ENCODE measurements around the gene SERPINA4. TPM values are rescaled to one million over a fixed set of nuclear protein-coding genes. Genes with fewer than 3 reads are reported as not detected.

Gene SERPINA4
- total RNA-seq, 1 experiment from 2014 or later = not detected

GRCh38 chr14:94515856-94516255 is 45.4 kb upstream of the SERPINA4 start:
- Histone ChIP-seq H4K91ac (ENCODE audit: insufficient read length, low read depth, low read length) (no peak overlapping the region), H3K27me3 (ENCODE audit: insufficient read depth, low read length) (no peaks in the 10 kb centered on the region), H3K27ac (ENCODE audit: insufficient read length, low read depth, low read length) (no peak overlapping the region), H4K8ac (replicated peaks; ENCODE audit: insufficient read length, low read depth, low read length) (no peak overlapping the region), H3K4me2 (ENCODE audit: insufficient read depth, insufficient read length, low read length) (no peak overlapping the region), H3K23ac (ENCODE audit: insufficient read length, low read depth, low read length) (no peak overlapping the region), H2BK120ac (ENCODE audit: low read depth, low read length, poor library complexity, severe bottlenecking) (no peak overlapping the region), H4K20me1 (ENCODE audit: control insufficient read depth, insufficient read depth, insufficient read length) (no peaks in the 10 kb centered on the region), H3K9me3 (ENCODE audit: control insufficient read depth, low read depth, low read length) (no peaks in the 10 kb centered on the region), H3K56ac (ENCODE audit: insufficient read length, low read depth, low read length) (no peak overlapping the region), H3K23me2 (ENCODE audit: insufficient read length, low read depth, low read length, poor library complexity, severe bottlenecking) (no peaks in the 10 kb centered on the region), H3K4ac (ENCODE audit: low read depth, low read length) (no peak overlapping the region), H2BK12ac (ENCODE audit: insufficient read length, low read depth, low read length) (no peak overlapping the region), H2AFZ (ENCODE audit: low read length) (no peak overlapping the region), H2AK5ac (ENCODE audit: insufficient read length, low read length) (no peak overlapping the region), H3K9ac (ENCODE audit: extremely low read depth, insufficient read length, low read length) (no peak overlapping the region), H3K79me1 (ENCODE audit: insufficient read depth, low read depth, low read length, poor library complexity, severe bottlenecking) (no peaks in the 10 kb centered on the region), H2BK5ac (ENCODE audit: insufficient read length, low read length) (no peak overlapping the region), H4K5ac (ENCODE audit: insufficient read length, low read depth, low read length) (no peak overlapping the region), H3T11ph (ENCODE audit: low read length) (no peak overlapping the region), H2BK20ac (ENCODE audit: low read depth, low read length, poor library complexity, severe bottlenecking) (no peak overlapping the region), H3K4me1 (ENCODE audit: insufficient read depth, low read length) (peaks cover 8% of the 10 kb centered on the region; the same call in 1 of the 2 replicates), H3K14ac (ENCODE audit: insufficient read depth, low read length) (no peak overlapping the region; the same call in 1 of the 2 replicates), H3K18ac (ENCODE audit: insufficient read length, low read depth, low read length) (no peak overlapping the region), H3K79me2 (ENCODE audit: insufficient read depth, low read length) (no peaks in the 10 kb centered on the region), H2BK15ac (ENCODE audit: low read depth, low read length) (no peak overlapping the region)
- peaks cover 16% of the 10 kb centered on the region for H3K27me3 Mint-ChIP-seq (ENCODE audit: low read depth)
- peaks cover 0 to 15% (median 2%) of the 10 kb centered on the region in 3 experiments; a peak in 4 of 7 replicates for H3K36me3 Mint-ChIP-seq (ENCODE audit: insufficient read depth in 1 of 3, low read depth in 3 of 3)
- TF ChIP-seq CTCF (conservative IDR thresholded peaks at IDR 0.05) = no peak
- no peak overlapping the region; a peak in 1 of 5 replicates for H3K4me3 Mint-ChIP-seq
- no peak overlapping the region for H3K27ac Mint-ChIP-seq
- H3K4me1 Mint-ChIP-seq = peaks cover 14 to 23% of the 10 kb centered on the region in 2 experiments
- DNase-seq = no peak
- no CpG with 5 or more reads among the region's 6 CpGs for WGBS (ENCODE audit: extremely low coverage, insufficient read length, low lambda C conversion rate)
- peaks cover 9 to 11% of the 10 kb centered on the region in 2 experiments for H3K9me3 Mint-ChIP-seq

Measured in H9 (cell line).